ENCODE measurements around the gene ITGAX.

The ITGAX gene

DNA sequence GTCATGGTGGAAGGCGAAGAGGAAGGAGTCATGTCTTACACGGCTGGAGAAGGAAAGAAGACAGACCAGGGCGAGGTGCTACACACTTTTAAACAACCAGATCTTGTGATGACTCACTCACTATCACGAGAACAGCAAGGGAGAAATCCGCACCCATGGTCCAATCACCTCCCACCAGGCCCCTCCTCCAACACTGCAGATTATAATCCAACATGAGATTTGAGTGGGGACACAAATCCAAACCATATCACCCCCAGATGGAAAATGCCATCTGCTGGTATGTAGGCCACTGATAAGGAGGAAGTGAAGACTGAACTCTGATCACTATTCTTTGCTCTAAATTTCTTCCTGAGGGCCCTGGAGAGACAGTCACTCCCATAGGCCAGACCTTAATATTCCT lies 7.5 kb upstream of the ITGAX start:
- in situ Hi-C loops (cut with HindIII; ENCODE audit: low sequenced_read_pairs): no loop called here

DNA sequence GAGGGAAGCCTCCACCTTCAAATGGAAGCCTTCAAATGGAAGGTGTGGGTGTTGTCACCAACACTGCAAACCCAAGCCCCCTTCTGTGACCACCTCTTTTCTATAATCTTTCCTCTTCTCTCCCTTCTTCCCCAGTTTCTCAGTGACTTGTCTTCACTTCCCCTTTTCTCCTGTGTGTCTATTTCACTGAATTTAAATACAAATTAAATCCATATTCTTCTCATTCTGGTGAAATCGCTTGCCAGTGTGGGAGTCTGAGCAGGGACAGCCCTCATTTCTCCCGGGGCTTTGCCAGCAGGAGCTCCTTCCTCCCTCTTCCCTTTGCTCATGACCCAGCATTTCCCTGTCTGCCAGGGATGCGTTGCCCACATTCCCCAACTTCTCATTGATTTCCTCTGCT lies 6.4 kb upstream of the ITGAX start:
- in situ Hi-C loops (cut with HindIII; ENCODE audit: low sequenced_read_pairs): no loop called here

DNA sequence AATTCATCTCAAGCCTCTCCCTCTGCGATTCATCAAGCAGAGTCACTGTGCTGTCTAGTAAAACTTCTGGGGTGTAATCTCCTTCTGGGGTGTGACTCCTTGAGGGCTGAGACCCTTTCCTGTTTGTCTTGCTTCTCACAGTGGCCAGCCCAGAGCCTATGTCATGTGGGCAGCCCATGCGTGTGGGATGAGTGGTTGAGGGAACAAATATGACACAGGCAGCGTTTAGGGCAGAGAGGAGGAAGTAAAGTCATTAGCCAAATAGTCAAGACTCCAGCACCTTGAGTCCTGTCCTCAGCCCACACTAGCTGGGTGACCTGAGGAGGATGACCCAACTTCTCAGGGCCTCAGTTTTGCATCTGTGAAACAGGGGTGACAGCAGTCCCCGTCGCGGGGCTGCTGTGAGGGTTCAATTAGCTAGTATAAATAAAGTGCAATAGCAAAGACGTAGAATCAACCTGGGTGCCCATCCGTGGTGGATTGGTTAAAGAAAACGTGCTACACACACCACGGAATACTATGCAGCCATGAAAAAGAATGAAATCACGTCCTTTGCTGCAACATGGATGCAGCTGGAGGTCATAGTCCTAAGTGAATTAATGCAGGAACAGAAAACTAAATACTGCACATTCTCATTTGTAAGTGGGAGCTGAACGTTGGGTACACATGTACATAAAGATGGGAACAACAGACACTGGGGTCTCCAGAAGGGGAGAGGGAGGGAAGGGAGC lies 4.5 kb upstream of the ITGAX start:
- in situ Hi-C loops (cut with HindIII; ENCODE audit: low sequenced_read_pairs): no loop called here

DNA sequence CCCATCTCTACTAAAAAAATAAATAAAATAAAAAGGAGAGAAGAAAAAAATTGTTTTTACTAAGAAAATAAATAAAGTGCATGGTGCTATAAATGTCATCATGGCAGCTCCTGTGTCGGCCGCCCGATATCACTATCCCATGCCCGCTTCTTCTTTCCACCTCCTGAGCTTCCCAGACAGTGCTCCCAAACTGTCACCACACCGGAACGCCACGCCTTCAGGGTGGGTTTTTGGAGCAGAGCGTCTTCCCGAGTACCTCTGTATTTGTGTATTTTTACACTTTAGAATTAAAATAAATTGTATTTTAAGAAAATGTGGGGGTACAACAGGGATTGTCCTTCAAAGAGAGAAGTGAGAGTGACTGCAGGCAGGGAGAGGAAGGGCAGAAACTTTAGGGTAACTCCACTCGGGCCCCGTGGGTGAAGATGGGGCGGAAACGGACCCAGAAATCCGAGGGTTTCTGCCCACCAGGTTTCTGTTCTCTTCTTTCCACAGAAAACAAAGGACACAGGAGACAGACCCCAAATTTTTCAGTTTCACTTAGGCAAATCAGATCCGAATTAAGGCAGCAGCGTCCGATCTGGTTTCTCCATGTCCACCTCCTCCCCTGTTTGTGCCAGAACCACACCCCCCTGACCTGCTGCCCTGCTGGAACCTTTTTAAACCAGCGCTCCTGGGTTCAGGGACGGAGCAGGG lies 3.6 kb upstream of the ITGAX start:
- in situ Hi-C loops (cut with HindIII; ENCODE audit: low sequenced_read_pairs): no loop called here

DNA sequence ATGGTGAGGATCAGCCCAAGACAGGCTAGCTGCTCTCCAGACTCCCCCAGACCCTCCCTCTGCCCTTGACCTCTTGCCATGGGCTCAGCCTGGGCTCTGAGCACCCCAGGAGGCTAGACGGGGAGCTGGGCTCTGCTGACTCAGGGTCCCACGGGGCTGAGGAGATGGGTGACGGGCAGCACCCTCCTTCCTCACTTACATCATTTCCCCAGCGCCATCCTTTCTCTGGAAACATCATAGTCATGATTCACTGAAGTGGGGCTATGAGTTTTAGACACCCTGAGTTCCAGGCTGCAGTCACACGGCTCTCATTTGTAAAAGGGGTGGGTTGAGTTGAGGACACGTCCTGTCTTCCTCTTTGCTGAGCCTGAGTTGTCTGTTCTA lies 3.0 kb upstream of the ITGAX start:
- in situ Hi-C loops (cut with HindIII; ENCODE audit: low sequenced_read_pairs): no loop called here

DNA sequence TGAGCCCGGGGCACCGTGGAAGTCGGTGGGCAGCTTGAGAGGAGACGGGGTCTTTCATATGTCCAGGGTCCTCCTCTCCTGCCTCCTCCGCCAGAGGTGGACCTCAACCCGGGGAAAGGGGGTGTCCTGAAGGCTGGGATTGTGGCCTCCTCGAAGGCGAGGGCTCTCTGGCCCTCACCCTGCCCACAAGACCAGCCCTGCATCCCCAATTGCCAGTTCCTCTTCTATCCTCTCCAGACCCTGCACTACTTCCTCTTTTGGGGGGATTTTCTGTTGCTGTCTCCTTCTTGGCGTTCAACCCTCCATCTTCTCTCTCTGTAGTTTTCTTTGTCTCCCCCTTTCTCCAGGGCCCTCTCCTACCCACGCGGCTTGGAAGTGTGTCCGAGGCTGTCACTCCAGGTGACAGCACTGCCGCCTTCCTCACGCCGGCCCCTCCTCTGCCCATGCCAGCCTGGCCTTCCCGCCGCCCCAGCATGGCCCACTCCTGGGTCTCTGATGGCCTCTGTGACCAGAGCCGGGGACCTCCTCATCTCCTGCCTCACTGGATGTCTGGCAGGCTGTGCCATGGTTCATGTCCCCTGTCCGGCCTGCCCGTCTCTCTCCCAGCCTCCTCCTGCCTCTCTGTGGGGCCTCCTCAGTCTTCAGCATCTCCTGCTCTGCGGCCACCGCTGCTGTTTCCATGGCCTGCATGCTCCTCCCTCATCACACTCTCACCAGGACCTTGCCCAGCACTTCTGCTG lies 2.4 kb upstream of the ITGAX start:
- in situ Hi-C loops (cut with HindIII; ENCODE audit: low sequenced_read_pairs): no loop called here

DNA sequence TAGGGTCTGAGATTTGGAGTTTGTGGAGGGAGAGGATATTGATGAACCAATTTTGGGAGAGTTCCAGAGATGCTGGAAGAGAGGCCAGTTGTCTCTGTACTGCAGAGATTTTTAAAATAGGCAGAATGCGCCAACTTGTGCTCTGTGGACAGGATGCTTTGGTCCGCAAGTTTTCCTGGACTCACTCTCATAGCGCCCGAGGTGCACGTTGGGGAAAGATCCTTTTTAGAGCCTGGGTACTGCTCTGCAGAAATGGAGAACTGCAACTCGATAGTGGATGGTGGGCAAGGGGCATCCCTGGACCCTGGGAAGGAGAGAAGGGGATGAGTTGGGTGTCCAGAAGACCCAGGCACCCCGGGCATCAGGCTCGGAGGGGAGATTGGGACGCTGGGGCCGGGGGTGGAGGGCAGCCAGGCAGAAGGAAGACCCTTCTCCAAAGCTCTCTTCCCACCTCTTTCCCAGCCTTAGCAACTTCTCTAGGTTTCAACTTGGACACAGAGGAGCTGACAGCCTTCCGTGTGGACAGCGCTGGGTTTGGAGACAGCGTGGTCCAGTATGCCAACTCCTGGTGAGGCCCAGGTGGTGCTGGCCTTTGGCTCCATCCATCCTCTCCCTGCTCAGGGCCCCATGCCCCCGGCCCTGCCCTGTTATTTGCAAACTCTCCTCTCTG lies 590 bp downstream of the ITGAX start:
- in situ Hi-C loops (cut with HindIII; ENCODE audit: low sequenced_read_pairs): no loop called here

DNA sequence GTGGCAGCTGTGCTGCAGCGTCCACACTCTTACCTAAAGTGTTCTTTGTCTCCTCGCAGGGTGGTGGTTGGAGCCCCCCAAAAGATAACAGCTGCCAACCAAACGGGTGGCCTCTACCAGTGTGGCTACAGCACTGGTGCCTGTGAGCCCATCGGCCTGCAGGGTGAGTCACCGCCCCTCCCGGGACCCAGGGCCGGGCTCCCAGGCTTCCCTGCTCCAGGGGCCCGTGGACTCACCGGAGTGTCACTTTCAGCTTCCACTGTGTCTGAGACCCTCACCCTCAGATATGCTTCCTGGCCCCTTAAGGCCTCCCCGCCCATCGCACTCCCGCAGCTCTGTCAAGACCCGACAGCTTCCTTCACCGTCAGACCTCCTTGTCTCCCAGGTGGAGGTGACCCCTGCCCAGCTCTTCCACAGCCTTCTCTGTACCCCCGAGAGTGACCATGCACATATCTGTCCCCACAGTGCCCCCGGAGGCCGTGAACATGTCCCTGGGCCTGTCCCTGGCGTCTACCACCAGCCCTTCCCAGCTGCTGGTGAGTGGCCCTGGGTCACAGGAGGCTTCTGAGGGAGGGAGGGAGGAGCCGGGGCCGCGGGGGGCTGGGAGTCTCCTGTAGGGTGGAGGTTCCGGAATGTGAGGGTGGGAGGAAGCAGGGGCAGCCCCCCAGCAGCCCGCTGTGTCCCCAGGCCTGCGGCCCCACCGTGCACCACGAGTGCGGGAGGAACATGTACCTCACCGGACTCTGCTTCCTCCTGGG lies 1.8 kb downstream of the ITGAX start:
- in situ Hi-C loops (cut with HindIII; ENCODE audit: low sequenced_read_pairs): no loop called here

DNA sequence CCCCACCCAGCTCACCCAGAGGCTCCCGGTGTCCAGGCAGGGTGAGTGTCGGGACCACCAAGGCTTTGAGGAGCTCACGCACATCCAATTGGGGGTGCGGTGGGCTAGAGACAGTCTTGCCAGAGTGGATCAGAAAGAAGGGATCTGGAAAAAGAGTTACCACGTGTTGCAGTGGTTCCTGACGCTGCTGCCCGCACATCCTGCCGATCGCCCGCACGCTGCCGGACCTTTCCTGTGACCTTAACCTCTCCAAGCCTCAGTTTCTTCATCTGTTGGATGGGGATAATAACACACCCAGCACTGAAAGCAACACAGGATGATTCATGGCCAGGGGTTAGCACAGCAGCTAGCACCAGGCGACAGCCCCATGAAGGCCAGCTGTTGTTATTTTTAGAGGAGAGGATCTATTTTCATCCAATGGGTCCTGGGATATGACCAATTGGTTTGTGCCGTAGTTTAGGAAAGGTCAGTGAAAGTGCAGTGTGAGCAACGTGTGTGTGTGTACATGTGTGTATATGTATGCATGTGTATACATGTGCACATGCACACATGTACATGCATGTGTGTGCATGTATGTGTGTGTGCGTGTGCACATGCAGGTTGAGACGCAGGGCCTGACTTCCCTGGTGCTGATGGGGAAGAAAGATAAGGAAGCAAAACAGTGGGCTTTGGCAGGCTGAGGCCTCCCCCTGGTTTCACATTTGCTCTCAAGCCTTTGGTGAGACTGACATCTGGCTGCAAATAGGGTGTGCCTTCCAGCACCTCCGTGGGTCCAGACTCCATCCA lies 2.5 kb downstream of the ITGAX start:
- in situ Hi-C loops (cut with HindIII; ENCODE audit: low sequenced_read_pairs): no loop called here

DNA sequence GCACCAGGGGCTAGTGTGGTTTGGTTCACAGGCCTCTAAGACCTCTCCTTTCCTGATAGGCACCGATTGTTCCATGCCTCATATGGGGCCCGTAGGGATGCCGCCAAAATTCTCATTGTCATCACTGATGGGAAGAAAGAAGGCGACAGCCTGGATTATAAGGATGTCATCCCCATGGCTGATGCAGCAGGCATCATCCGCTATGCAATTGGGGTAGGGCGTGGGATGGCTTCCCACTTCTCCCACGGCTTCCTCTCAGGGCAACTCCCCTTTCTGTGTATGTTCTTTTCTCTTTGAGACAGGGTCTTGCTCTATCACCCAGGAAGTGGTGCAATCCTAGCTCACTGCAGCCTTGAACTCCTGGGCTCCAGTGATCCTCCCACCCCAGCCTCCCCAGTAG lies 5.3 kb downstream of the ITGAX start:
- in situ Hi-C loops (cut with HindIII; ENCODE audit: low sequenced_read_pairs): no loop called here

DNA sequence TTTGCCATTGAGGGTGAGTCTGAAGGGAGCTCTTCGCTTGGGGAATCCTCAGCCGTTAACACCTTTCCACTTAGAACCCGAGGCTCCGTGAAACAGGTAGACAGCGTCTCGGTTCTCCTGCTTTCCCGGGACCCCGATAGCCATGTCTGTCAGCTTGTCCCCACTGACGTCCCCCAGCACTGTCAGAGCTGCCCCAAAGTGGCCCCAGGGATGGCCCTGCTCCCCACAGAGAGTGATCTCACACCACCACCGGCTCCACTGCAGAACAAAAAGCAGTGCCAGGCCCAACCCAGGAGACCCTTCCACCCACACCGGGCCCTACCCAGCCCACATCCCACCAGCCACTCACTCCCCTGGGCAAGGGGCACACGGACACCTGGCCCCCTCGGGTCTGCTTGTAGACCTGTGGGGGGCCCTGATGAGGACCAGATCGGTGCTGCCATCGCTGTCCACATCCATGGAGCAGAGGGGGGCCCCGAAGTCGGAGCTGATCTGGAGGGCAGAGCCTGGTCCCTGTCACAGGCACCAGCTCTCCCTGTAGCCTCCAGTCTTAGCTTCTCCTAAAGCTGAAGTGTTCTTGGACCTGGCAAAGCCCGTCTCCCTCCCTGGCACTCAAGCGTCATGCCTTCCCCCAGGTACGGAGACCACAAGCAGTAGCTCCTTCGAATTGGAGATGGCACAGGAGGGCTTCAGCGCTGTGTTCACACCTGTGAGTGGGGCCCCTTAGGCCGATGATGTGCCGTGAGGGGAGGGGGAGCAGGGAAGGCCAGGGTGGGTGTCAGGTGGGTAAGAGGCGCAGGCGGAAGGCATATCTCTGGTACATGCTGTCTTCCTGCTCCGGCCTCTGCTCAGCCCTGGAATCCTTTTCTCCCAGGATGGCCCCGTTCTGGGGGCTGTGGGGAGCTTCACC lies 6.5 kb downstream of the ITGAX start:
- in situ Hi-C loops (cut with HindIII; ENCODE audit: low sequenced_read_pairs): no loop called here

DNA sequence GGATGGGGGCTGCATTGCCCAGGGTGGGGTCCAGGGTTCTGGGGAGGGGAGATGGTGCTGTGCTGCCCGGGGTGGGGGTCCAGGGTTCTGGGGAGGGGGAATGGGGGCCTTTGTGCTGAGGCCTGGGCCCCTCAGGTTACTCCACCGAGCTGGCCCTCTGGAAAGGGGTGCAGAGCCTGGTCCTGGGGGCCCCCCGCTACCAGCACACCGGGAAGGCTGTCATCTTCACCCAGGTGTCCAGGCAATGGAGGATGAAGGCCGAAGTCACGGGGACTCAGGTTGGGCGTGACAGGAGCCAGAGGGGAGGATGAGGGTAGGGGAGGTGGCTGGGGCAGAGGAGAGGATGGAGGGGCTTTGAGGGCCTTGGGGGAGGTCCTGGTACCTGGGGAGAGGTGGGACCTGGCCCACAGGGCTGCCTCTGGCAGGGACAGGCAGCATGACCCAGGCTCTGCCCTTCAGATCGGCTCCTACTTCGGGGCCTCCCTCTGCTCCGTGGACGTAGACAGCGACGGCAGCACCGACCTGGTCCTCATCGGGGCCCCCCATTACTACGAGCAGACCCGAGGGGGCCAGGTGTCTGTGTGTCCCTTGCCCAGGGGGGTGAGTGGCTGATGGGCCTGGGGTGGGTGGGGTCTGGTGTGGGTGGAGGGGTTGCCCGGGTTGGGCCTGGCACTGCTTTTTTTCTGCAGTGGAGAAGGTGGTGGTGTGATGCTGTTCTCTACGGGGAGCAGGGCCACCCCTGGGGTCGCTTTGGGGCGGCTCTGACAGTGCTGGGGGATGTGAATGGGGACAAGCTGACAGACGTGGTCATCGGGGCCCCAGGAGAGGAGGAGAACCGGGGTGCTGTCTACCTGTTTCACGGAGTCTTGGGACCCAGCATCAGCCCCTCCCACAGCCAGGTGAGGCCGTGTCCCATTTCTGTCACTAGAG lies 7.8 kb downstream of the ITGAX start:
- in situ Hi-C loops (cut with HindIII; ENCODE audit: low sequenced_read_pairs): no loop called here

DNA sequence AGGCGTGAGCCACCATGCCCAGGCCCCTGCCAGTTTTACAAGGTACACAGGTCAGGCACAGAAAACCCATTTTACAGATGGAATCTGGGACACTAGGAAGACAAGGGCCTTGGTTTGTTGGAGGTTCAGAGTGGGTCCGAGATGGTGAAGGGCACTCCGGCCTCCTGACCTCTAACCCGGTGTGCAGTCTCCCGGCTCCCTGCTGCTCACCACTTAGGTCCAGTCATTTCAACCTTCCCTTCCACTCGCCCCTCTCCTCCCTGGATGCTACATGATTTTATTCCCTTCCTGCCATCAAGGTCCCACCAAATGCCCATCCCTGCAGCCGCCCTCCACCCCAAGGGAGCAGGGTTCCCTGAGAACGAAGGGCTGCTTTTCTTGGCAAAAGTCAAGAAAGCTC lies 8.7 kb downstream of the ITGAX start:
- in situ Hi-C loops (cut with HindIII; ENCODE audit: low sequenced_read_pairs): no loop called here

DNA sequence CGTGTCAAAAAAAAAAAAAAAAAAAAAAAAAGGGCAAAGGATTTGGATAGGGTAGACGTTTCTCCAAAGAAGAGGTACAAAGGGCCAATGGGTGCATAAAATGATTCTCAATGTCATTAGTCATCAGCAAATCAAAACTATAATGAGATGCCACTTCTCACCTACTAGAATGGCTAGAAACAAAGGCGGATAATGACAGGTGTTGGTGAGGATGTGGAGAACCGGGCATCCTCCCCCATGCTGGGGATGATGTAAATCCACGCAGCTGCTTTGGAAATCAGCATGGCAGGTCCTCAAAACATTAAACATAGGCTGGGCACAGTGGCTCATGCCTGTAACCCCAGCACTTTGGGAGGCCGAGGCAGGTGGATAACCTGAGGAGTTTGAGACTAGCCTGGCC lies 9.4 kb downstream of the ITGAX start:
- in situ Hi-C loops (cut with HindIII; ENCODE audit: low sequenced_read_pairs): no loop called here

DNA sequence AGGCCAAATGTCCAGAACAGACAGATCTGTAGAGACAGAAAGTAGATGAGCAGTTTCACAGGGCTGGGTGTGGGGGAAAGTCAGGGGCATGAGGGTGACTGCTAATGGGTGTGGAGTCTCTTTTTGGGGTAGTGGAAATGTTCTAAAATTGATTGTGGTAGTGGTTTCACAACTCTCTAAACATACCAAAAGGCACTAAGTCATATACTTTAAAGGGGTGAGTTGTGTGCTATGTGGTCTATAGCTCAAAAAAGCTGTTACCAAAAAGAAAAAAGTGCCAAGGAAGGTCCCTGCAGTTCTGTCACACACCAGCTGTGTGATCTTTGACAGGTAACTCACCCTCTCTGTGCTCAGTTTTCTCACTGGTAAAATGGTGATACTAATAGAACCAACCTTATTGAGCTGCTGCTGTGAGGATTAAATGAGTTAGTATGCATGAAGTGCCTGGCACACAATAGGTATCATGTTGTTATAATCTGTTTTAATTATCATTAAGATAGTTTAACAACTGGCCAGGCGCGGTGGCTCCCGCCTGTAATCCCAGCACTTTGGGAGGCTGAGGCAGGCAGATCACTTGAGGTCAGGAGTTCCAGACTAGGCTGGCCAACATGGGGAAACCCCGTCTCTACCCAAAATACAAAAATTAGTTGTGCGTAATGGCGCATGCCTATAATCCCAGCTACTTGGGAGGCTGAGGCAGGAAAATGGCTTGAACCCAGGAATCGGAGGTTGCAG lies 10.3 kb downstream of the ITGAX start:
- in situ Hi-C loops (cut with HindIII; ENCODE audit: low sequenced_read_pairs): no loop called here

DNA sequence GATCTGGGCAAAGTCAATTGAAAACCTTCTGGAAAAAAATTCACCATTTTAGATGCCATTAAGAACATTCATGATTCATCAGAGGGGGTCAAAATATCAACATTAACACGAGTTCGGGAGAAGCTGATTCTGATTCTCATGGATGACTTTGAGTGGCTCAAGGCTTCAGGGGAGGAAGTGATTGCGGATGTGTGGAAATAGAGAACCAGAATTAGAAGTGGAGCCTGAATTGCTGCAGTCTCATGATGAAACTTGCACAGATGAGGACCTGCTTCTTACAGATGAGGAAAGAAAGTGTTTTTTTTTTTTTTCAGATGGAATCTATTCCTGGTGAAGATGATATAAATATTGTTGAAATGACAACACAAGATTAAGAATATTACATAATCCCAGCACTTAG lies 12.9 kb downstream of the ITGAX start:
- in situ Hi-C loops (cut with HindIII; ENCODE audit: low sequenced_read_pairs): no loop called here

DNA sequence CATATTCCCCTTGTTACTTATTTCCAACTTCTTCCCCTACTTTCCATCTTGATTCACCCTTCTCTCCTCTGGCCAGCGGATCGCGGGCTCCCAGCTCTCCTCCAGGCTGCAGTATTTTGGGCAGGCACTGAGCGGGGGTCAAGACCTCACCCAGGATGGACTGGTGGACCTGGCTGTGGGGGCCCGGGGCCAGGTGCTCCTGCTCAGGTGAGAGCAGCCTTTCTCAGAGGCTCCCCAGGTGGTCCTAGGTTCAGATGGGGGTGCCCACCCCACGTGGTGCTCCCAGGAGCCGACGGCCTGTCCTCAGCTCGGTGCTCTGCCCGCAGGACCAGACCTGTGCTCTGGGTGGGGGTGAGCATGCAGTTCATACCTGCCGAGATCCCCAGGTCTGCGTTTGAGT lies 16.0 kb downstream of the ITGAX start:
- in situ Hi-C loops (cut with HindIII; ENCODE audit: low sequenced_read_pairs): no loop called here

Data from DLD1 (cell line).